HG02943 (cell line): ENCODE measurements around the gene LRG1.
"Not testable (repeated sequence)": the region's sequence is repeated elsewhere in the genome, so short reads cannot be mapped to it uniquely, and the experiment has no call there.

ENCODE experiments used
- ATAC-seq: cut with Tn5 transposase; IDR thresholded peaks from one replicate; pipeline ENCODE4 v1.9.1; 2021; ENCODE audit warnings: mild to moderate bottlenecking, low read depth, moderate library complexity; ENCODE audit not compliant: unreplicated experiment

LRG1 gene

GRCh38 chr19:4576016-4576933 lies 36.4 kb upstream of the LRG1 start:
- ATAC-seq: no peak

- ATAC-seq: no peak
Observed at GRCh38 chr19:4575267-4576015, 35.6 kb upstream of the LRG1 start.

DNA sequence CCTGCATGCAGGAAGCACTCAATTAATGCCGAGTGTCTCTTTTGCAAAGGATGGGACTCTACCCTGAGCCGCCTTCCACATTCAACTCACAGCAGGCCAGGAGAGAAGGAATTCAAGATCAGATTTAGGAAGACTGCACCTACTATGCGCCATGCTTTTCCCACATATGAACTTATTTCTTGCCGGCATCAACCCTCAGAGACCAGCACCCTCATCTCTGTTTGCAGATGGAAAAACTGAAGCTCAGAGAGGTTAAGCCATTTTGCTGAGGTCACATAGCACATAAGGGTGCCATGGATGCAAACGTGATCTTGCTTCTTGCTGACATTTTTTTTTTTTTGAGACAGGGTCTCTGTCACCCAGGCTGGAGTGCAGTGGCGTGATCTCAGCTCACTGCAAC lies 33.8 kb upstream of the LRG1 start:
- no peak for ATAC-seq

DNA sequence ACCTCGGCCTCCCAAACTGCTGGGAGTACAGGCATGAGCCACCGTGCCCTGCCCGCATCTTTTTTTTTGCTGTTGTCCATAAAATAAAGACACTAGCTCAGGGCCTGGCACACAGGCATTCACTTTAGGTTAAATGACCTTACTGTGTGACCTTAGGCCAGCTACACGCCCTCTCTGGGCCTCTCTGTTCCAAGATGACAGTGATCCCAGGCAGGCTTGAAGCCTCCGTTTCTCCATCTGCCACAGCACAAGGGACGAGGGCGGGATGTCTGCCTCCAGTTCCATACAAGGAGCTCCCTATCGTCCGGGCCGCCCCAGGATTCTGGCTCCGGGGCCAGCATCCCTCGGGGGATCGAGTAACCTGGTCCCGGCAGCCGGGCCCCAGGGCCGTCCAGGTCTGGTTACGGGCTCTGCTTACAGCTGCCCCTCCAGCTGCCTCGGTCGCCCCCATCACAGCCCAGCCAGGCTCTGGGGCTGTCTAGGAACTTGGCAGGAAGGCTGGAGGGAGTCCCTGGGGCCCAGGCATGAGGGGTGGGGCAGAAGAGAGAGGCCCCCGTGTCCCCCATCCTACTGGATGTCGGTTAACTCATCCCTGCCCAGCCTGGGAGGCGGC lies 31.6 kb upstream of the LRG1 start:
- no peak for ATAC-seq

- no peak for ATAC-seq
Observed at GRCh38 chr19:4570916-4571304, 31.1 kb upstream of the LRG1 start.

DNA sequence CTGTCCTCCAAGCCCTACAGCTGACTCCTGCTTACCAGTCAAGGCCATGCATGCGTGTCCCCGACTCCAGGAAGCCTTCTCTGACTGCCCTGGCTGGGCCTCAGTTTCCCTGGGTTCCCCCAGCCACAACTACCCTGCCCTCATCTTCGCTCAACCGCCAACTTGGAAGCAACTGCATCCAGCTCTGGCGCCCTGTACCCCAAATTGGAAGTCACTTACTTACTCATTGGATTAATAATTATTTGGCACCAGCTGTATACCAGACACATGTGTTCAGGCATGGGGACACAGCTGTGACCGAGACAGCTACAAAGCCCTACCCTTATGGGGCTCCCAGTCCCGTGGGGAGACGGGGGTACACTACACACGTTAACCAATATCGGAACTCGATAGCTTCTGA lies 30.6 kb upstream of the LRG1 start:
- no peak for ATAC-seq

DNA sequence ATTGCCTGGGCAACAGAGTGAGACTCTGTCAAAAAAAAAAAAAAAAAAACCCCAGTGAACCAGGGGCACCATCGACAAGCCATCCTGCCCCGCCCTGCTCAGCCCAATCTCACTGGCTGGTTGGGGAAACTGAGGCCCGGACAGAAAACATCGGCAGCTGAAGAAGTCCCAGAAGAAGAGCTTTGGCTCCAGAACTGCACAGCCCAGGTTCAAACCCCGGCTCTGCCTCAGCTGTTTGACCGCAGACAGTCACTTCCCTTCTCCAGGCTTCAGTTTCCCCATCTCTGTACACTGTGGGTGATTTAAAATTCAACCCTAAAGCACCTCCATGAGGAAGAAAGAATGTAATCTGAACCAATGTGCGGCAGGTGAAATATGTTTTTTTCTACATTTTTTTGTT lies 29.1 kb upstream of the LRG1 start:
- ATAC-seq: no peak

GRCh38 chr19:4567584-4568071 lies 27.8 kb upstream of the LRG1 start:
- no peak for ATAC-seq

DNA sequence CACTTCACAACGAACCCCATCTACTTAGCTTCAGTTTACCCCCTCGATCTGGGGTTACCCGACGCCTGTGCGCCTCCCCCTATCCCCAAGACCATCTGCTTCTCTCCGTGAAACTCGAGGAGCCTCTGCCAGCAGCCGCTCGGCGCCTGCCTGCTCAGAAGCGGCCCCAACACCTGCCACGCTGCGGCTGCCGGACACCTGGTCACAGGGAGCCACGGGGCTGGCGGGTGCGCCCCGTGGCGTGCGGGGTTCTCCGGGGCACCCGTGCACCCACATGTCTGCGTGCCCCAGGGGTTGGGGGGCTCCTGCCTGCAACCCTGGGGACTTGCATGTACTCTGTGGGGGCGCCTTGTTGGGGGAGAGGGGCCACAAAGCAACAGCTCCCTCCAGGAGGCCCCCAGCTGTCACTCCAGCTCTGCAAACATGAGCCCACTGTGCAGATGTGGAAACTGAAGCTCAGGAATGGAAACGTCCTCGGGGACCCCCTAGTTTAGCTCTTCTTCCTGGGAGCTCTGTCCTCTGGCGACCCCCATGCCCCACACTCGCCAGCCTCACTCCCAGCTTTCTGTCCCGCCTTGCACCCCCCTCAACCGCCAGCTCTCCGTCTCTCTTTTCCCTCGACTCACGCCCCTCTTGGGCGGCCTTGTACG lies 26.7 kb upstream of the LRG1 start:
- no peak for ATAC-seq

DNA sequence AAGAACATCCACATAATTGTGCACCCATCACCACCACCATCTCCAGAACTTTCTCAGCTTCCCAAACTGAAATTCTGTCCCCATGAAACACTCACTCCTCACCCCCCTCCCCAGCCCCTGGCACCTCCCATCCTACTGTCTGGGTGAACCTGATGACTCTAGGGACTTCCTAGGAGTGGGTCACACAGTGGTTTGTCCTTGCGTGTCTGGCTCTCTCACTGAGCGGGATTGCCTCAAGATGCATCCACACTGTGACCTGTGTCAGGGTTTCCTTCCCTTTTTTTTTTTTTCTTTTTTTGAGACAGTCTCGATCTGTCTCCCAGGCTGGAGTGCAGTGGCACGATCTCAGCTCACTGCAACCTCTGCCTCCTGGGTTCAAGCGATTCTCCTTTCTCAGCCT lies 23.7 kb upstream of the LRG1 start:
- not testable (repeated sequence) for ATAC-seq

DNA sequence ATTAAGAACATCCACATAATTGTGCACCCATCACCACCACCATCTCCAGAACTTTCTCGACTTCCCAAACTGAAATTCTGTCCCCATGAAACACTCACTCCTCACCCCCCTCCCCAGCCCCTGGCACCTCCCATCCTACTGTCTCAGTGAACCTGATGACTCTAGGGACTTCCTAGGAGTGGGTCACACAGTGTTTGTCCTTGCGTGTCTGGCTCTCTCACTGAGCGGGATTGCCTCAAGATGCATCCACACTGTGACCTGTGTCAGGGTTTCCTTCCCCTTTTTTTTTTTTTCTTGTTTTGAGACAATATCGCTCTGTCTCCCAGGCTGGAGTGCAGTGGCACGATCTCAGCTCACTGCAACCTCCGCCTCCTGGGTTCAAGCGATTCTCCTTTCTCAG lies 22.2 kb upstream of the LRG1 start:
- not testable (repeated sequence) for ATAC-seq

DNA sequence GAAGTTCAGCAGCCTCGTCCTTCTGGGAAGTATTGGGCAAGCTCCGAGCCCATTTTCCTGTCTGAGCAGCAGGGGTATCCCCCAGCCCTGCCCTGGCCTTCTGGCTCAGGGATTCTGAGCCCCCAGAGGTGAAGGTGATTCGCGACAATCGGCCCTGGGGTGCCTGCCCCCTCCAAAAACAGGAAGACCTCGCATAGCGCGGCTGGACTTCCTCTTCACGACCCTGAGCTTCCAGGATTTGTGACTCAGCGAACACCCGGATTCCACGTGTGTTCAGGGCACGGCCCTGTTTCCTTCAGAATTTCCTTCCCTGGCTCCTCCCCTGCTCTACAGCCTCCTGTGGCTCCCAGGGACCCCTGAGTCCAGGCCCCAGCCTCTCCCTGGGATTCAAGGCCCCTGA lies 19.7 kb upstream of the LRG1 start, which contains the start of gene SEMA6B:
SEMA6B (minus strand) TSS at position 116 of the 400 bp plus-strand sequence. CDS start 1,227 bp downstream, outside the sequence.
- ATAC-seq: no peak

GRCh38 chr19:4557971-4558941 lies 18.4 kb upstream of the LRG1 start:
- no peak for ATAC-seq

- no peak for ATAC-seq
Observed at GRCh38 chr19:4557144-4557970, 17.5 kb upstream of the LRG1 start.

- ATAC-seq: no peak
Observed at GRCh38 chr19:4556597-4557127, 16.8 kb upstream of the LRG1 start.

DNA sequence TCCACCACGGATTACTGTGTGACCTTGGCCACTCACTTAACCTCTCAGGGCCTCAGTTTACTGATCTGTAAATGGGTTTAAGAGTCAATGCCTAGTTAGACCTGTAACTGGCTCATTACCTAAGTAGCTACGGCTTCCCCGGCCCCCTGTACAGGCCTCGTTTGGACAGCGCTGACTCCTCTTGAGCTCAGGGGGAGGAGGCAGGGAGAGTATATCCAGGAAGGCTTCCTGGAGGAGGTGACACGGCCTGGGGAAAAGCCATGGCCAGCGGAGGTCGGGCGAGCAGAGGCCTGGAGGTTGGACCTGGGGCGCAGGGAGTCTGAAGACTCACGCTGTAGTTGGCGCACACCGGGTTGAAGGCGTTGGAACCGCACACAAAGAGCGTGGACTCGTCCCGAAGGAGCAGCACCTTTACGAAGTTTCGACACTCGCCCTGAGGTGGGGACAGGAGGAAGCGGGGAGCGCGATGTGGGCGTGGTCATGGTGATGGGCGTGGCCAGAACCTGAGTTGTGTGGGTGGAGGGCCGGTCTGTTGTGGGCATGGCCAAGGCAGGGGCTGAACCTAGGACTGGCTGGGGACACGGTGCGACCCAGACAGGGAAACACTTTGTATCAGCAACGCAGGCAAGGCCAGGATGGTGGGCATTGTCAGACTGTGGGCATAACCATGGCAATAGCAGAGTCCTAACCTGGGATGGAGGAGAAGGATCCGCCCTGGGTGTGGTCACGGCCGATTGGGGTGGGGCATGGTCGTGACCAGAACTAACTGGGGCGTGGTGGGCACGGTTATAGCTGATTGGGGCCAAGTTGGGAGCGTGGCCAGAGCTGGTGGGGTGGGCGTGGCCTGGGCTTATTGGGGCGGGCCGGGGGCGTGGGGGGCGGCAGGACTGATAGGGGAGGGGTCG lies 16.1 kb upstream of the LRG1 start:
- ATAC-seq: no peak

DNA sequence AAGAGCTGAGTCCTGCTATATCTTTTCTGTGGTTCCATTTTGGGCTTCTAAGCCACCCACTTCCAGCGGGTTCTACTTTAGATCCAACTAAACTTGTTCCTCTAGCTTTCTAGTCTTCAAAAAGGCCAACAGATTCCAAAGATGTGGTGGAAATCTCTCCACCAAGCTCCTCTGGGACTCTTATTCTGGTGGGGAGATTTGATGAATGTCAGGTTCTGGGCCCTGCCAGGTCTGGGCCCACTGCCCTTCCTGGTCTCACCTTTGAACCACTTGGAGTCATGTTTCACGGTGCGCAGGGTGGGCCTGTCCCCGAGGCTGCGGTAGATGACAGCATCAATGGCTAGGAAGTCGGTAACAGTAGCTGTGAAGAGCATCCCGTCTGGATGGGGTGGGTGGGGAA lies 14.9 kb upstream of the LRG1 start:
- no peak for ATAC-seq
